HPDE6-E6E7 (cell line): ENCODE results near the gene KLHL30.

ENCODE experiments used
- DNase-seq: peaks from one replicate; pipeline ENCODE4 v3.0.0; 2011; ENCODE audit warnings: missing footprints; ENCODE audit errors: extremely low spot score

KLHL30 gene, protein sequence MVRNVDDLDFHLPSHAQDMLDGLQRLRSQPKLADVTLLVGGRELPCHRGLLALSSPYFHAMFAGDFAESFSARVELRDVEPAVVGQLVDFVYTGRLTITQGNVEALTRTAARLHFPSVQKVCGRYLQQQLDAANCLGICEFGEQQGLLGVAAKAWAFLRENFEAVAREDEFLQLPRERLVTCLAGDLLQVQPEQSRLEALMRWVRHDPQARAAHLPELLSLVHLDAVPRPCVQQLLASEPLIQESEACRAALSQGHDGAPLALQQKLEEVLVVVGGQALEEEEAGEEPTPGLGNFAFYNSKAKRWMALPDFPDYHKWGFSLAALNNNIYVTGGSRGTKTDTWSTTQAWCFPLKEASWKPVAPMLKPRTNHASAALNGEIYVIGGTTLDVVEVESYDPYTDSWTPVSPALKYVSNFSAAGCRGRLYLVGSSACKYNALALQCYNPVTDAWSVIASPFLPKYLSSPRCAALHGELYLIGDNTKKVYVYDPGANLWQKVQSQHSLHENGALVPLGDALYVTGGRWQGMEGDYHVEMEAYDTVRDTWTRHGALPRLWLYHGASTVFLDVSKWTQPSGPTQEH

DNA sequence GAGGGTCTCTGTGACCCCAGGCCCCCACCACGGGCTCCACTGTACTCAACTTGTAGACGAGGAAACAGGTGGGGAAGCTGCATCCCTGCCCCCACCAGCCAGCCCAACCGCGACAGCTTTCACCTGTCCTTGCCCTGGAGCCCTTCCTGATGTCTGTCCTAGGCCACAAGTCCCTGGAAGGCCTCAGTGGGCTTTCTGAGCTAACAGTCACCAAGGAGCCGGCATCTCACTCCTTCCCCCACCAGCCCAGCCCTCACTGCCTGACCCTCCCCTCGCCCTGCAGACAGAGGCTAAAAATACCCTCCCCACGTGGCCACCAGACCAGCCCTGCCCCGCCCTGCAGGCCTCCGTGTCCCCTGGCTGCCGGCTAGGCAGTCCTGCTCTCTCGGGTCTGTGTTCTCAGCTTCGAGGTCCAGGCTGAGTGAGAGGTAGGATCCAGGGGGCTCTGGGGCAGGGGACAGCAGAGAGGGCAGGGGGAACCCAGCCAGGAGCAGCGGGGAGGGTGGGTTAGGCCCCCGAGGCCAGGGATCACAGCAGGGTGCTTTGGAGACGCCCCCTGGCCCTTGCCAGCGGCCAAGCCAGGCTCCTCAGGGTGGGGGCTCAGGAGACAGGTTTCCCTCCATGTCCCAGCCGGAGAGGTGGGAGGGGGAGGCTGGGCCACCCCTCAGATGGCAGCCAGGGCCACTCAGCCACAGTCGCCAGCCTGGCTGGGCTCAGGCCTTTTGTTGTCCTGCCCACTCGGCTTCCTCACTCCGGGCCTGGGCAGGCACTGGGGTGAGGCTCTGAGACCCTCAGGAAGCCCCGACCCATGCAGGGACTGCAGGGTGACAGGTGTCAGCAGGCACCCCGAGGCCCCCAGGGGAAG is at the start of gene KLHL30:
KLHL30 (plus strand) TSS at position 338 of the 865 bp plus-strand sequence. CDS start 2,087 bp downstream, outside the sequence.
- DNase-seq: no peak

DNA sequence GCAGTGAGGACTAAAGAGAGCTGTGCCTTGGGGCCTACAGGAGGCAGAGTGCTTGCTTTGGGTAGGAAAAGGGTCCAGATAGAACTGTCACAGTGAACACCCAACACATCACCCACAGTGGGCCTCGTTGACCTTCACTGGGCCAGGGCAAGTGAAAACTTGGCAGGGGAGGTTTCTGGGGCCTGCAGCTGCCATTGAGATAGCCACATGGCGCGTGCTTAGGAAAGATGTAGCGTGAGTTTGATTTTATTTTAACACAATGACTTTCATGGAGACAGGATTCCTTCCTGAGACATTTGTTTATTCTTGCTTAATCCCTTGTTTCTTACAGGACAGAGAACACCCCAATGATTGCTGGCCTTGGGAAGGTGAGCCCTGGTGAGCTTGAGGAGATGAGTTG is 47.6 kb upstream of the KLHL30 start:
- no peak for DNase-seq

DNA sequence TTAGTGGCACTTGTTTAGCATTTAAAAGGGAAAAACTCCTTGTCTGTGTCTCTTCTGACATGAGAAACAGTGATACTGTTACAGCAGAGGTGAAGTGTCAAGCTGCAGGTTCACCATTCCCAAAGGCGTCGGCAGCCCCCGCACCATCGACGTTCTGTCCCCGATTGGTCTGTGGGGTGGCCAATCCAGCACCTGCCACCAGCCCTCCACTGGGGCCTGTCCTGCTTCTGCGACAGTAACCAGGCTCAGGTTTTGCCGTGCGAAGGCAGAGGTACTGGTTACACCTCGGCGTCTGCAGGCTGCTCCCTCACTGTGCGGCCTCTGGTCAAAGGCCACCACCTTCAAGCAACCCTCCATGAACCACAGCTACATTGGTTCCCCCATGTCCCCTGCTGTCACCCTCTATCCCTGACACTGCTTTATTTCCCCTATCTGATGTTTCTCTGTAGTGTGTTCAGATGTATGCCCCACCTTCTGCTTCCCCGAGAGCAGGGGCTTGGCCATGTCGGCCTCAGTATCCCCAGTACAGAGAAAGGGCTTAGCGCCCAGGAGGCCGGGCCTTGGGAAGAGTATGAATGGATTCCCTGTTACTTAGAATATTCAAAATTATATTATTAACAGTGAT is 46.9 kb upstream of the KLHL30 start:
- no peak for DNase-seq

DNA sequence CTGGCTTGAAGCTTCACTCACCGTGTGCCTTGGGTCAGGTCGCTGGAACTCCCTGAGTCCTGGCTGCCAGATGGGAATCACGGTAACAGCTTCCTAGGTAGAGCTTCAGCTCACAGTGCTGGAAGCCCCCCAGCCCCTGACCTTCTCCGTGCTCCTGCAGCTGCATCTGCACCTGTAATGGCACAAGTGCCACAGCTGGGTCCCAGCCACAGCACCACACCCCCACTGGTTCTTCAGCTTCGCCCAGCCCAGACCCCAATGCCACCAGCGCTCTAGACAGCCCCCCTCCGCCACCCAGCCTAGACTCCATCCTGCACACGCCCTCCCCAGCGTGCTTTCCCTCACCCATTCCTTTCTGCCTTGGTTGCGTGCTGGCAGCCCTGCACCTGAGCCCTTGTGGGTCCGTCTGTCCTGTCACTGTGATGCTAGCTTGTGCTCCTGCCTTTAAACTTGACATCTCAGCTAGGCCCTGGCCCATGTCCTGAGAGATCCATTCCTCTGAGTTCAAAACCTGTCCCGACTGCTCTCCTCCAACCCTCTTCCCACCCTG is 45.9 kb upstream of the KLHL30 start:
- DNase-seq: no peak

DNA sequence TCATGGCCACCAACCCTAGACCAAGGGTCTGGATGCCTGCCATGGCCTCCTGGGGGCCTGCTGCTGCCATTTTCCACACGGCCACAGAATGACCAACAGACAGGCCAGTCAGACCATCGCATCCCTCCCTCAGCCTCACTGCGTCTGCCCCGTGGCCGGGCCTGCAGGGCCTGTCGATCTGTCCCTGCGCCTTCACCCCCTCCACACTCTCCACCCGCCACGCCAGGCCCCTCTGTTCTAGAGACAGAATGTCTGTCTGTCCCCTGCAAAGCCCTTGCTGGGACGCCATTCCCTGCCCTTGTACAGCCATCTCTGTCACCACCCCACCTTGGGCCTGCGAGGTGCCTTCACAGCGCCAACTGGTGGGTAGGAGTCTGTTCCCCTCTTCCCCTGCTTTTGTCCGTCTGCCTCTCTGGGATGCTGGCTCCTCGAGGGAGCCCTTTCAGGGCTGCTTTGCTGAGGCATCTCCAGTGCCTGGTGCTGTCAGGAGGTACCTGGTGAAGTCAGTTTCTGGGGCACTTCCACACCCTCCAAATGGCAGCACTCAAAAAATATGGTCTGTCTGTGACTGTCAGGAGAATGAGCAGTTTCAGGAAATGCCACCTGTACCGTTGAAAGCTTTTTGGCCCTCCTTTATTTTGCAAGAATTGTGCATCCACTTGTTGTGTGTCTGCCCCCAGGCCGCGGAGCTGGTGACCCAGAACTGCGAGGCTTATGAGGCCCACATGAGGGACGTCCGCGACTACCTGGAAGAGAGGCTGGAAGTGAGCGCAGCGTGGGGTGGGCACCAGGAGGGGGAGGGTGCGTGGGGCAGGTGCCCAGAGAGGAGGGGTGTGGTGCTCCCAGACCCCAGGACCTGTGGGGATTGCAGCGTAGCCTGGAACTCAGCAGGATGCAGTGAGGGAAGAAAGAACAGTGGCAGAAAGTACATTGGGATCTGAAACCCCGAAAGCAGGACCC is 45.0 kb upstream of the KLHL30 start:
- DNase-seq: no peak

DNA sequence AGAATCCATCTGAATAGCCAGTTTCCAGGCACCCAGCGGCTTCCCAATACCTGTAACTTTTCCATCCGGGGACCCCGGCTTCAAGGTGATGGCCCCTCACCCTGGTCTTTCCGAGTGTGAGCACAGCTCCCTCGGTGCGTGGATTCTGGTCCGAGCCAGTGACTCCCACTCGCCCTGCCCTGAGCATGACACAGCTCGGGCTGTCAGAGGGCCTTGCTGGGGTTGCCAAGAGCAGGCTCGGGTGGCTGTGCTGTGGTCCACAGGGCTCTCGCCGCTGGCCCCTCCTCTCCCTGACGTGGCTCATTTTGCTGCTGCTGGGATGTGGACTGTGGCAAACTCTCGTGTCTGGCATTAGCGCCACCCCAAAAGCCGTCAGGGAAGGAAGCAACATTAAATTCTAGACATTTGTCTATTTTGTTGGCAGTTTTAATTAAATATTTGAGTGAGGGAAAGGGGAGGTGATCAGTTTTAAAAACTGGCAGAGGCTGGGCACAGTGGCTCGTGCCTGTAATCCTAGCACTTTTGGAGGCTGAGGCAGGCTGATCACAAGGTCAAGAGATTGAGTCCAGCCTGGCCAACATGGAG is 43.9 kb upstream of the KLHL30 start:
- no peak for DNase-seq

DNA sequence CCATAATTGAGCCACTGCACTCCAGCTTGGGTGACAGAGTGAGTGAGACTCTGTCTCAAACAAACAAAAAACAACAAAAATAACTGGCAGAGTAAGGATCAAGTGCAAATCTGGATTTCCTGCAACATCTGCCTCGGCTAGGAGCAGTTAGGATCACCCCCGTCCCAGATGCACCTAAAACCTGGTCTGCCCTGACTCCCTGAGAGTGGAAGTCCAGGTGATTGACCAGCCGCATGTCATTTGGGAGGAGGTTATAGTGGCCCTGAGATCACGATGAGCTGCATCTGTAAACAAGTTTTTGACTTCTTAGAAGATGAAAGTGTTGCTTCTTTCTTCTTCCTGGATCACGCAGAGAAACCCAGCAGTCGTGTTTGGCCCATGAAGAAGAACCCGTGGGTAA is 43.3 kb upstream of the KLHL30 start:
- DNase-seq: no peak

DNA sequence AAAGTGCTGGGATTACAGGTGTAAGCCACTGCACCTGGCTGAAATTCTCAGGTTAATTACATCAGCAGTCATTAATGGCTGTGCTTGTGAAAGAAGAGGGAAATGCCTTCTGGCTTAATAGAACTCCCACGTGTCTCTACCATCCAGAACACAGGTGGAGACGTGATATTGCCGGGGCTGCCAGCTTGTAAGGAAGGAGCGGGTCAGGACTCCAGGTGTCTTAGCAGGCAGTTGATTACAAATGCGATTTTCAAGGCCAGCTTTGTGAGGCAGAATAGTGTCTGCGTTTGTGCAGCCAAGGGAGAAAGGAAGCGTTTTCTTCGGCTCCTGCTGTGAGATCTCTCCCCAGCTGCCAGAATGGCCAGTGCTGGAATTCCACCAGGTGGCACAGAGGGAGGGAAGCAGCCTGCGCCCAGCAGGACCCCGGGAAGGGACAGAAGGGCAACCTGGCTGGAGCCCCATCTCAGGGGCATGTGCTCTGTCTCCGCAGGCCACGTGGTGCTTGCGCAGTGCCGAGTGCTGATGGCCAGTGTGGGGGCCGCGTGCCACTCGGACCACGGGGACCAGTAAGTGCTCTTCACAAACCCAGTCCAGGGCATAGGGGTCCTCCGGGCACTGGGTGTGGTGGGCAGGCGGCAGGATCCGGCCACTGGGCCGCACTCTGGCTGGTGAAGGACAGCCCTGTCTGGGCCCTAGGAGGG is 42.0 kb upstream of the KLHL30 start:
- DNase-seq: no peak

DNA sequence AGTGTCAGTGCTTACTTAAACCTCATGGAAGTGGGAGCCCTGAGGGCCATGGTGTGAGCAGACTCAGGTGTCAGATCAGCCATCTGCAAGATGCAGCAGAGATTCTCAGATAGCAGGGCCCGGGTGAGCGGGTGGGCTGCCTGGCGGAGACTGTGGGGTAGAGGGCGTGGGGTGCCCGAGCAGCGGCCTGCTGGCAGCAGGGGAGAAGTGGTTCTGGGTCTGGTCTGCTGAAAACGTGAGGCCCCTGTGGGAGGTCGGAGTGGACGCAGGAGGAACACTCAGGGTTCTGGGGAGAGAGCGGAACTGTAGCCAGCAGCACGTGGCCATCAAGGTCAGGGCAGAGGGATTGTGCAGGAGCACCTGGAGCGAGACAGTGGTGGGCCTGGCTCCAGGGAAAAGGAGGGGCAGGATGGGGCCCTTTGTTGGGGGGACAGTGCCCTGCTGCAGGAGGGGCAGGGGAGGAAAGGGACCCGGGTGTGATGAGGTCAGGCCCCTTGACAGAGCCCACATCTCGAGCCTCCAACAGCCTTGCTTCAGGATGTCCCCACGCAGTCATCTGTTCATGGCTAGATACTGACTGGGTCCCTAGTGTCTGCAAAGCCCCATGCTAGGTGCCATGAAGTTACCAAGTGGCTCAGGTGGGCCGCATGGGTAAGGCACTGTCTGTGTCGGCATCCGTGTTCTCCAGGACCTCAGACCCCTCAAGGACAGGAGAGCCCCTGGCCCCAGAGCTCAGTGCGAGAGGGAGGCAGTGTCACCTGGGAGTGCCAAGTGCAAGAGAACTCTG is 41.1 kb upstream of the KLHL30 start:
- no peak for DNase-seq

DNA sequence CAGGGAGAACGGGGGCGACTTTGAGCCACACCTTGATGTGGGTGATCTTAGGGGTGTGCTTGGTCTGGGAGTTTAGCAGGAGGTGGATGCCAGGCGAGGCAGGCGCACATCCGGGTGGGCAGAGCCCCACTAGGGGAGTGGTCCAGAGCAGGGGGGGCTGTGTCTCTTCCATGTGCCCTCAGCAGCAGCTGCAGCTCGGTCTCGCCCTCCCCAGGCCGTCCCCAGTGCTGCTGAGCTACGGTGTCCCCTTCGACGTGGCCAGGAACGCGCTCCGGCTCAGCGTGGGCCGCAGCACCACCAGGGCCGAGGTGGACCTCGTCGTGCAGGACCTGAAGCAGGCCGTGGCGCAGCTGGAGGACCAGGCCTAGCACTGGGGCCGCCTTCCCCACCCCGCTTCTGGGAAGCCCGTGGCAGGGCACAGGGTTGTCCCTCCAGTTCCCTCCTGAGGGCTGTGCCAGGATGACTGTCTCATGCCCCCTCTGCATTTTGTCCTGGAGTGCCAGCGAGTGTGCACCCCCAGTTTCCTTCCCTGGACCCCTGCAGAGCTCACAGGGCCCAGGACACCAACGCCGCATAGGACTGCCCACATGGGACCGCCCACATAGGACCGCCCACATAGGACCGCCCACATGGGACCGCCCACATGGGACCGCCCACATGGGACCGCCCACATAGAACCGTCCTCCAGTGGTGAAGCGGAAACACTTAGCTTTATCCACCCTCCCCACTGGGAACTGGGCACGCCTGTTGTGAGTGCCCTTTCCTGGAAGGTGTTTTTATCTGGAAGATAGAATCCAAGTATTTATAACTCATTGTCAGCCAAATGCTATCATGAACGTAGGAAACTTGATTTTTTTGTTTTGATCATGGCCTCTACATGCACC is 40.2 kb upstream of the KLHL30 start:
- DNase-seq: peak; percentile 60

DNA sequence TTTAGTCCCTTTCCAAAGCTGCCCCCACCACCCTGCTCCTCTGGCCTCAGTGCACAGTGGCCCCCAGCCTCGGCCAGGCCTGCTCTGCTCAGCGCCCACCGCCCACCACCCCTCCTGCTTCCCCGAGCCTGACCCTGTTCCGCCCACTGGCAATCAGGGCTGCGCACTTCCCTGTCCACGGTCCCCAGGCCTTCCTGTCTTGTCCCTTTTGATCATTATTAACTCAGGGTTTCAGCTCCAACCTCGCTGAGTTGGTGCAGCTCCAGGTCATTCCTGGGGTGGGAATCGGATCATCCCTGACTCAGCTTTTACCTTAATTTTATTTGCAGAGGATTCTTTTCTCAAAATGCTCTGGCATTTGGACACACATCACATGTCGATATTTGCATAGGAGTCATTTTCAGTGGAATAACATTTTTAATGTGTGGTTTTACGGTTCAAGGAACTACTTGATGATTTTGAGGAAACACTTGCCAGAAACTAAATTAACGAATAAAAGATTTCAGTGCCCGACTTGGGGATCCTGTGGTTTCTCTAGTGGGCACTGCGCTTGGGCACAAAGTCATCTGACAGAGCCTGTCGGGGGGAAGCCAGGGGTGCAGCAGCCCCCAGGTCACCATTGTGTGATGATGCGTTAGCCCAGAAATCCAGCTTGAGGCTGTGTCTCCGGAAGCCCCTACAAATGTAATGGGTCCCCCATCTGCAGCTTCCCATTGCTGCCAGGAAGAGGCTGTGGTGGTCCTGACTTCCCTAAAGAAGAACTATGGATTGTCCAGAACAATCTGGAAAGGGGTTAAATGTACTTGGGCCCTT is 39.4 kb upstream of the KLHL30 start:
- no peak for DNase-seq

DNA sequence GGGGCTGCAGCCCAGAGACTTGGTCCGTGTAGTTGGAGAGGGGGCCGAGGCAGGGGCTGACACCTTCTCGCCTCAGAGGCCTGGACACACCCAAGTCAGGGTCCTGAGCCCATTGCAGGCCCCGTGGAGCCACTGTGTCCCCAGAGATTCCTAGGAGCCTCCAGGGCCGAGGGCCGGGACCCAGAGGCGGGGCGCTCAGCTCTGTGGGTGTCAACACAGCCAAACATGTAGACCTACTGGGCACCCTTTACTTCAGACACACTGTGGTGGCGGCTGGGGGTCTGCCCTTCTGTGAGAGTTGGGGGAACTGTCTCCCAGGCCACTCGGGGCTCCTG is 38.8 kb upstream of the KLHL30 start:
- DNase-seq: no peak

DNA sequence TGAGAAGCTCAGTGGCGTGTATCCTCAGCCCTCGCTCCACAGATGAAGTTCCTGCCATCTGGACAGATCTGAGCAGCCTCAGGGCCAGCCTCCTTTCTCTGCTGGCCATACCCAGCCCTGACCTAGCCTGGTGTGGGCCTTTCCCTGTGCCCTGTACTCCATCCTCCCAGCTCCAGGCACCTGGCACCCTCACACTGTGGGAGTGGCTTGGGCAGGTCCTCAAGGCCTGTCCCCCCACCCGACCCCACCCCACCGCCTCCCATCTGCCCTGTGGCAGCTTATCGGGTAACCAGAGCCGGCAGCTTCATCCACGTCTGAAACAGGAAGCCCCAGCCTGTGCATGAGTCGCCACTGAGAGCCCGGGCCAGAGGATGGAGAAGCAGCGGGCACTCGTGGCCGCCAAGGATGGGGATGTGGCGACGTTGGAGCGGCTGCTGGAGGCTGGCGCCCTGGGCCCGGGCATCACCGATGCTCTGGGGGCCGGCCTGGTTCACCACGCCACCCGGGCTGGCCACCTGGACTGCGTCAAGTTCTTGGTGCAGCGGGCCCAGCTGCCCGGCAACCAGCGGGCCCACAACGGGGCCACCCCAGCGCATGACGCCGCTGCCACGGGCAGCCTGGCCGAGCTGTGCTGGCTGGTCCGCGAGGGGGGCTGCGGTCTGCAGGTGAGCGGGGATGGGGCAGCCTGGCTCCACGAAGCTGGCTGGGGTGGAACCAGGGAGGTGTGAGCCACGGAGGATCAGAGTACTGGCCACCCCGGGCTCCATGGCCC is 38.2 kb upstream of the KLHL30 start, which contains the start of gene ESPNL:
ESPNL (plus strand) TSS at position 292 of the 772 bp plus-strand sequence; CDS start at position 372, 80 bp downstream.
- no peak for DNase-seq

DNA sequence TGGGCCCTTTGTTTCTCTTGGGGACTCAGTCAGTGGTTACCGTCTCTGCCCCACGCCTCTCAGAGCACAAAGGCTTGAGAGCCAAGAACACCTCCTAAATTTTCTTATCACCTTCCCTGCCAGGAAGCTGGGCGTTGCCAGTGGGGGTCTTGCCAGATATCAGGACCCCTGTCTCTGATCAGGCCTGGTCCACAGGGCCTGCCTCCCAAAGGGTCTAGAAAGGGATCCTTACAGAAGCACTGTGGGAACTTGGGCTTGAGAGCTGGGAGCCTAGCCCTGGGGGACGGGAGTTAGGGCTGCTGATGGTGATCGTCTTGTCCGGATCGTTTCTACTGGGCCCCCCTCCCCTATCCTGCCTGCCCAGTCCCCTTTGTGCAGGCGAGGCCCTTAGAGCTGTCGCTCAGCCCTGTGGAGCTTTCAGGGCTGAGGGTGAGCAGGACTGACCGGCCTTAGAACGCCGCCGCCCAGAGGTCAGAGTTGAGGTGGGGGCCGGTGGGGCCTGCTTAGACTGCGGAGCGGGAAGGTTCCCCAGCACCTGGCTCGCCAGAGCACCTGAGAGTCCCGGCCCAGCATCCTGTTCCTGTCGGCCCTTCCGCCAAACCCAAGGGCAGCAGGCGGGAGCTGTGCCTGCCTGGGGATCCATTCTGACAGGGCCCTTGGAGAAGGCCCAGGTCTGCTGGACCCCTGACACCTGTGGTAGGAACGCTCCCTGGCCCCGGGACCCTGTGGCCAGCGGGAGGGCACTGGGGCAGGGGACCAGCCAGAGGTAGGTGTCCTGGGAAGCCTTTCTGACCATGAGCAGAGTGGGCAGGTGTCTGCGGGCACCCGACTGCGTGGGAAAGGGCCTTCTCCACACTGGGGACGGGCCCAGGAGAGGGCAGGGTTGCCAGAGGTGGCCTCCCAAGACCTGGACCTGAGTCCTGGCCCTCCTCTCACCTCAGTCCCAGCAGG is 37.4 kb upstream of the KLHL30 start:
- no peak for DNase-seq
